Uterus (tissue), 2 donors: ENCODE results near the gene POLE3.

Experiments
- CTCF ChIP-seq, 4 experiments: fragments of 200-600 bp in 2 of 4; fragments of 450-650 bp in 2 of 4; sonication (generic) in 2 of 4; IDR thresholded peaks; one replicate each; pipeline ENCODE4 v1.5.1; 2016 to 2019; ENCODE audit warnings: antibody characterized with exemption in 4 of 4, mild to moderate bottlenecking in 2 of 4, moderate library complexity in 1 of 4
- POLR2A ChIP-seq, 2 donors: fragments of 450-650 bp; IDR thresholded peaks; one replicate each; pipeline ENCODE4 v1.6.1; 2016; ENCODE audit warnings: antibody characterized with exemption in 2 of 2, mild to moderate bottlenecking in 1 of 2, moderate library complexity in 1 of 2

GRCh38 chr9:113359385-113359784, 51.1 kb downstream of the POLE3 start:
- no peak for TF ChIP-seq CTCF (IDR thresholded peaks at IDR 0.05)
- no peak for TF ChIP-seq POLR2A (IDR thresholded peaks at IDR 0.05)
